Measurements from ENCODE around the gene TSPAN33. TPM values are rescaled to one million over a fixed set of nuclear protein-coding genes. Genes with fewer than 3 reads are reported as not detected.

The TSPAN33 gene
- total RNA-seq, 1 donor from 2014 or later: 6.6 TPM

GRCh38 chr7:129123510-129123857 lies 21.0 kb upstream of the TSPAN33 start:
- Mint-ChIP-seq H3K4me1 (ENCODE audit: low read depth, unreplicated experiment) (no peaks in the 10 kb centered on the region), H3K27me3 (ENCODE audit: unreplicated experiment) (peaks cover 4% of the 10 kb centered on the region), H3K4me3 (ENCODE audit: unreplicated experiment) (no peak overlapping the region), H3K9me3 (ENCODE audit: unreplicated experiment) (peaks cover 16% of the 10 kb centered on the region), H3K27ac (ENCODE audit: unreplicated experiment) (no peak overlapping the region), H3K36me3 (ENCODE audit: unreplicated experiment) (peaks cover 16% of the 10 kb centered on the region)
- DNase-seq: no peak
- TF ChIP-seq, protein P1, sequence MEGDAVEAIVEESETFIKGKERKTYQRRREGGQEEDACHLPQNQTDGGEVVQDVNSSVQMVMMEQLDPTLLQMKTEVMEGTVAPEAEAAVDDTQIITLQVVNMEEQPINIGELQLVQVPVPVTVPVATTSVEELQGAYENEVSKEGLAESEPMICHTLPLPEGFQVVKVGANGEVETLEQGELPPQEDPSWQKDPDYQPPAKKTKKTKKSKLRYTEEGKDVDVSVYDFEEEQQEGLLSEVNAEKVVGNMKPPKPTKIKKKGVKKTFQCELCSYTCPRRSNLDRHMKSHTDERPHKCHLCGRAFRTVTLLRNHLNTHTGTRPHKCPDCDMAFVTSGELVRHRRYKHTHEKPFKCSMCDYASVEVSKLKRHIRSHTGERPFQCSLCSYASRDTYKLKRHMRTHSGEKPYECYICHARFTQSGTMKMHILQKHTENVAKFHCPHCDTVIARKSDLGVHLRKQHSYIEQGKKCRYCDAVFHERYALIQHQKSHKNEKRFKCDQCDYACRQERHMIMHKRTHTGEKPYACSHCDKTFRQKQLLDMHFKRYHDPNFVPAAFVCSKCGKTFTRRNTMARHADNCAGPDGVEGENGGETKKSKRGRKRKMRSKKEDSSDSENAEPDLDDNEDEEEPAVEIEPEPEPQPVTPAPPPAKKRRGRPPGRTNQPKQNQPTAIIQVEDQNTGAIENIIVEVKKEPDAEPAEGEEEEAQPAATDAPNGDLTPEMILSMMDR (IDR thresholded peaks at IDR 0.05; ENCODE audit: partially characterized antibody, unreplicated experiment): no peak

GRCh38 chr7:129126314-129126713 lies 18.2 kb upstream of the TSPAN33 start:
- Mint-ChIP-seq H3K27ac (ENCODE audit: unreplicated experiment) (no peak overlapping the region), H3K36me3 (ENCODE audit: unreplicated experiment) (peaks cover 3% of the 10 kb centered on the region), H3K9me3 (ENCODE audit: unreplicated experiment) (peaks cover 5% of the 10 kb centered on the region), H3K4me1 (ENCODE audit: low read depth, unreplicated experiment) (no peaks in the 10 kb centered on the region), H3K4me3 (ENCODE audit: unreplicated experiment) (no peak overlapping the region), H3K27me3 (ENCODE audit: unreplicated experiment) (peaks cover 4% of the 10 kb centered on the region)
- TF ChIP-seq, protein P1 (IDR thresholded peaks at IDR 0.05; ENCODE audit: partially characterized antibody, unreplicated experiment): no peak
- DNase-seq: no peak

DNA sequence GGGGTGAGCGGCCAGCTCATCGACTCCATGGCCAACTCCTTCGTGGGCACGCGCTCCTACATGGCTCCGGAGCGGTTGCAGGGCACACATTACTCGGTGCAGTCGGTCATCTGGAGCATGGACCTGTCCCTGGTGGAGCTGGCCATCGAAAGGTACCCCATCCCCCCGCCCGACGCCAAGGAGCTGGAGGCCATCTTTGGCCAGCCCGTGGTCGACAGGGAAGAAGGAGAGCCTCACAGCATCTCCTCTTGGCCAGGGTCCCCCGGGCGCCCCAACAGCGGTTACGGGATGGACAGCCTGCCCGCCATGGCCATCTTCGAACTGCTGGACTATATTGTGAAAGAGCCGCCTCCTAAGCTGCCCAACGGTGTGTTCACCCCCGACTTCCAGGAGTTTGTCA lies 17.4 kb upstream of the TSPAN33 start:
- H3K27ac Mint-ChIP-seq (ENCODE audit: unreplicated experiment): no peak overlapping the region
- no peaks in the 10 kb centered on the region for H3K36me3 Mint-ChIP-seq (ENCODE audit: unreplicated experiment)
- H3K9me3 Mint-ChIP-seq (ENCODE audit: unreplicated experiment): no peaks in the 10 kb centered on the region
- no peak for DNase-seq
- H3K4me1 Mint-ChIP-seq (ENCODE audit: low read depth, unreplicated experiment): no peaks in the 10 kb centered on the region
- TF ChIP-seq, protein P1 (IDR thresholded peaks at IDR 0.05; ENCODE audit: partially characterized antibody, unreplicated experiment): no peak
- peaks cover 4% of the 10 kb centered on the region for H3K27me3 Mint-ChIP-seq (ENCODE audit: unreplicated experiment)
- no peak overlapping the region for H3K4me3 Mint-ChIP-seq (ENCODE audit: unreplicated experiment)

DNA sequence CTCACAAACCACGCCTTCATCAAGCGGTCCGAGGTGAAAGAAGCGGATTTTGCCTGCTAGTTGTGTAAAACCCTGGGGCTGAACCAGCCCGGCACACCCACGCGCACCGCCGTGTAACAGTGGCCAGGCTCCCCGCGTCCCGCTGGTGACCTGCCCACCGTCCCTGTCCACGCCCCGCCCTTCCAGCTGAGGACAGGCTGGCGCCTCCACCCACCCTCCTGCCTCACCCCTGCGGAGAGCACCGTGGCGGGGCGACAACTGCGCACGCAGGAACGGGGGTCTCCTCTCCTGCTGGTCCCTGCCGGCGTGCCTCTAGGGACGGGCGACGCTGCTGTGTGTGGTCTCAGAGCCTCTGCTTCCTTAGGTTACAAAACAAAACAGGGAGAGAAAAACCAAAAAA lies 16.9 kb upstream of the TSPAN33 start:
- Mint-ChIP-seq H3K27me3 (ENCODE audit: unreplicated experiment) (peaks cover 4% of the 10 kb centered on the region), H3K9me3 (ENCODE audit: unreplicated experiment) (no peaks in the 10 kb centered on the region), H3K36me3 (ENCODE audit: unreplicated experiment) (no peaks in the 10 kb centered on the region), H3K4me1 (ENCODE audit: low read depth, unreplicated experiment) (no peaks in the 10 kb centered on the region), H3K27ac (ENCODE audit: unreplicated experiment) (no peak overlapping the region), H3K4me3 (ENCODE audit: unreplicated experiment) (no peak overlapping the region)
- TF ChIP-seq, protein P1 (IDR thresholded peaks at IDR 0.05; ENCODE audit: partially characterized antibody, unreplicated experiment): no peak
- no peak for DNase-seq

- DNase-seq: no peak
- no peaks in the 10 kb centered on the region for H3K9me3 Mint-ChIP-seq (ENCODE audit: unreplicated experiment)
- no peaks in the 10 kb centered on the region for H3K36me3 Mint-ChIP-seq (ENCODE audit: unreplicated experiment)
- no peaks in the 10 kb centered on the region for H3K4me1 Mint-ChIP-seq (ENCODE audit: low read depth, unreplicated experiment)
- H3K4me3 Mint-ChIP-seq (ENCODE audit: unreplicated experiment): no peak overlapping the region
- TF ChIP-seq, protein P1 (IDR thresholded peaks at IDR 0.05; ENCODE audit: partially characterized antibody, unreplicated experiment): no peak
- no peaks in the 10 kb centered on the region for H3K27me3 Mint-ChIP-seq (ENCODE audit: unreplicated experiment)
- H3K27ac Mint-ChIP-seq (ENCODE audit: unreplicated experiment): no peak overlapping the region
Observed at GRCh38 chr7:129134356-129134987, 10.0 kb upstream of the TSPAN33 start.
